GM12892 (cell line): ENCODE data around the gene JOSD2.

Experiments
- POLR2A ChIP-seq: IDR thresholded peaks from 2 replicates; pipeline ENCODE4 v1.6.1; 2011; ENCODE audit warnings: low read depth, low read length, control low read depth
- POLR2AphosphoS5 ChIP-seq: IDR thresholded peaks from 2 replicates; pipeline ENCODE4 v1.6.1; 2011; ENCODE audit warnings: low read depth, low read length, control low read depth
- TAF1 ChIP-seq: IDR thresholded peaks from 2 replicates; pipeline ENCODE4 v1.6.1; 2011; ENCODE audit warnings: low read depth, mild to moderate bottlenecking, control low read depth, low read length, borderline replicate concordance

GRCh38 chr19:50500753-50501151 lies 10.2 kb downstream of the JOSD2 start:
- TF ChIP-seq POLR2A (no peak), TAF1 (no peak), POLR2AphosphoS5 (no peak)
